ENCODE results near the gene JAG1.

DNA sequence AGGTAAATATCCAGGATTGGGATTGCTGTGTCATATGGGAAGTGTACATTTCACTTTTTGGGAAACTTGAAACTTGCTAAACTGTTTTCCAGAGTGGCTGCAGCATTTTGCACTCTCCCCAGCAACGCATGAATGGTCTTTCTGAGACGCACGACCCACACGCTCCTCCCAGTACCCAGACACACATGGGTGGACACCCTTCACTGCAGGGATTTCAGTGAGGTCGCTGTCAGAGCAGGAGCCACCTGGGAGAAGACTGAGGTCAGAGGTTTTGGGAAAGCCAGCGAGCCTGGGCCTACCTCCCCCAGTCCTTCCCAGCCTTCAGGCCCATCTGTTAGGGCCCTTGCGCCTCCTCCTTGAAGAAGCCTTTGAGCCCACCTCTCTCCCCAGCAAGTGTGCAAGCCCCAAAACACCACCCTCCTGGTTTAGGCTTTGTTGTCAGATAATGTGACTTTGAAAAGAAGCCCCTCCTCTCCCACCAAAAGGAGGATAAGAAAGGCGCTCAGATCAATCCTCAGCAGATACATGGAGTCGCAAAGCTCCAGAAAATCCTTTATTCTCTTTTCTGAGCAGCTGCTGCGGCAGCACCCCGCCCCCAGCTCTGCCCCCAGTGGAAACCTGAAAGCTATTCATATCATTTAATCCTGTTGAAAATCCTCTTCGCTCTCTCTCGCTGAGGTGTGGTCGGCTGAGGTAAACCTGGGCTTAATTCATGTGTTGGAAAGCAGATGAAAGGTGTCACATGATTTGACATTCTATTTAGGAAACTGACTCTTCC, 12.7 kb upstream of the JAG1 start:
- TF ChIP-seq POLR2A (IDR thresholded peaks at IDR 0.05) (no peak), POLR2AphosphoS5 (IDR thresholded peaks at IDR 0.05) (no peak)

All from prostate gland (tissue), 1 donor.